ENCODE results near the gene ASPHD2. TPM values are rescaled to one million over a fixed set of nuclear protein-coding genes. Genes with fewer than 3 reads are reported as not detected.

ASPHD2 gene
- total and polyA plus RNA-seq, 2 donors: 2.1 to 2.9 TPM

- Histone ChIP-seq H3K27ac (ENCODE audit: low read depth in 1 of 2, low read length in 1 of 2) (no peak overlapping the region), H3K4me1 (ENCODE audit: control insufficient read depth in 2 of 2, insufficient read depth in 2 of 2, low read length in 2 of 2) (peaks cover 17 to 37% of the 10 kb centered on the region in 2 donors), H3K36me3 (ENCODE audit: control insufficient read depth in 2 of 2, insufficient read depth in 2 of 2, low read length in 1 of 2) (peaks cover 14 to 21% of the 10 kb centered on the region in 2 donors), H3K9me3 (ENCODE audit: control insufficient read depth in 2 of 2, insufficient read depth in 1 of 2, low read length in 1 of 2) (no peaks in the 10 kb centered on the region), H3K27me3 (ENCODE audit: control insufficient read depth in 2 of 2, insufficient read depth in 1 of 2, low read length in 1 of 2) (no peaks in the 10 kb centered on the region), H3K4me3 (ENCODE audit: low read length in 2 of 2) (no peak overlapping the region)
- no peak for DNase-seq (ENCODE audit: low read depth in 6 of 9, low spot score in 9 of 9)
- WGBS: 95% methylated on average over 4 of the region's 4 CpGs
Measured at GRCh38 chr22:26476705-26477340, 47.8 kb downstream of the ASPHD2 start.

- Histone ChIP-seq H3K27ac (ENCODE audit: low read depth in 1 of 2, low read length in 1 of 2) (peak overlapping the region in 1 of 2 donors; percentile 9), H3K9me3 (ENCODE audit: control insufficient read depth in 2 of 2, insufficient read depth in 1 of 2, low read length in 1 of 2) (no peaks in the 10 kb centered on the region), H3K36me3 (ENCODE audit: control insufficient read depth in 2 of 2, insufficient read depth in 2 of 2, low read length in 1 of 2) (peaks cover 9 to 16% of the 10 kb centered on the region in 2 donors), H3K4me3 (ENCODE audit: low read length in 2 of 2) (no peak overlapping the region), H3K27me3 (ENCODE audit: control insufficient read depth in 2 of 2, insufficient read depth in 1 of 2, low read length in 1 of 2) (no peaks in the 10 kb centered on the region), H3K4me1 (ENCODE audit: control insufficient read depth in 2 of 2, insufficient read depth in 2 of 2, low read length in 2 of 2) (peaks cover 22 to 42% of the 10 kb centered on the region in 2 donors)
- DNase-seq (ENCODE audit: low read depth in 6 of 9, low spot score in 9 of 9): no peak
- WGBS: 44% methylated on average over 4 of the region's 4 CpGs
Measured at GRCh38 chr22:26477341-26477731, 48.3 kb downstream of the ASPHD2 start.

- Histone ChIP-seq H3K9me3 (ENCODE audit: control insufficient read depth in 2 of 2, insufficient read depth in 1 of 2, low read length in 1 of 2) (no peaks in the 10 kb centered on the region), H3K4me3 (ENCODE audit: low read length in 2 of 2) (peak overlapping the region; percentile 31 to 33), H3K27ac (ENCODE audit: low read depth in 1 of 2, low read length in 1 of 2) (peak overlapping the region; percentile 78 to 92), H3K27me3 (ENCODE audit: control insufficient read depth in 2 of 2, insufficient read depth in 1 of 2, low read length in 1 of 2) (no peaks in the 10 kb centered on the region), H3K36me3 (ENCODE audit: control insufficient read depth in 2 of 2, insufficient read depth in 2 of 2, low read length in 1 of 2) (peaks cover 0 to 7% of the 10 kb centered on the region in 2 donors), H3K4me1 (ENCODE audit: control insufficient read depth in 2 of 2, insufficient read depth in 2 of 2, low read length in 2 of 2) (peaks cover 33 to 54% of the 10 kb centered on the region in 2 donors)
- WGBS: 17% methylated on average over 12 of the region's 12 CpGs
- peak in 4 of 9 donors; percentile 35 to 73 (median 44) for DNase-seq (ENCODE audit: low read depth in 6 of 9, low spot score in 9 of 9)
Measured at GRCh38 chr22:26479043-26479791, 50.2 kb downstream of the ASPHD2 start.

- Histone ChIP-seq H3K36me3 (ENCODE audit: control insufficient read depth in 2 of 2, insufficient read depth in 2 of 2, low read length in 1 of 2) (peaks cover 0 to 7% of the 10 kb centered on the region in 2 donors), H3K27ac (ENCODE audit: low read depth in 1 of 2, low read length in 1 of 2) (peak overlapping the region; percentile 78 to 92), H3K9me3 (ENCODE audit: control insufficient read depth in 2 of 2, insufficient read depth in 1 of 2, low read length in 1 of 2) (no peaks in the 10 kb centered on the region), H3K4me3 (ENCODE audit: low read length in 2 of 2) (peak overlapping the region; percentile 31 to 33), H3K27me3 (ENCODE audit: control insufficient read depth in 2 of 2, insufficient read depth in 1 of 2, low read length in 1 of 2) (no peaks in the 10 kb centered on the region), H3K4me1 (ENCODE audit: control insufficient read depth in 2 of 2, insufficient read depth in 2 of 2, low read length in 2 of 2) (peaks cover 37 to 58% of the 10 kb centered on the region in 2 donors)
- DNase-seq (ENCODE audit: low read depth in 6 of 9, low spot score in 9 of 9): peak in 1 of 9 donors; percentile 36
- 56% methylated on average over 12 of the region's 12 CpGs for WGBS
Measured at GRCh38 chr22:26479792-26480610, 50.9 kb downstream of the ASPHD2 start.

- Histone ChIP-seq H3K36me3 (ENCODE audit: control insufficient read depth in 2 of 2, insufficient read depth in 2 of 2, low read length in 1 of 2) (peaks cover 0 to 7% of the 10 kb centered on the region in 2 donors), H3K27me3 (ENCODE audit: control insufficient read depth in 2 of 2, insufficient read depth in 1 of 2, low read length in 1 of 2) (no peaks in the 10 kb centered on the region), H3K9me3 (ENCODE audit: control insufficient read depth in 2 of 2, insufficient read depth in 1 of 2, low read length in 1 of 2) (no peaks in the 10 kb centered on the region), H3K4me3 (ENCODE audit: low read length in 2 of 2) (peak overlapping the region in 1 of 2 donors; percentile 15), H3K27ac (ENCODE audit: low read depth in 1 of 2, low read length in 1 of 2) (peak overlapping the region in 1 of 2 donors; percentile 92), H3K4me1 (ENCODE audit: control insufficient read depth in 2 of 2, insufficient read depth in 2 of 2, low read length in 2 of 2) (peaks cover 37 to 58% of the 10 kb centered on the region in 2 donors)
- DNase-seq (ENCODE audit: low read depth in 6 of 9, low spot score in 9 of 9): no peak
- 79% methylated on average over 2 of the region's 2 CpGs for WGBS
Measured at GRCh38 chr22:26480611-26480932, 51.5 kb downstream of the ASPHD2 start.

- no peak for DNase-seq (ENCODE audit: low read depth in 6 of 9, low spot score in 9 of 9)
- 68% methylated on average over 6 of the region's 6 CpGs for WGBS
- Histone ChIP-seq H3K27ac (ENCODE audit: low read depth in 1 of 2, low read length in 1 of 2) (peak overlapping the region in 1 of 2 donors; percentile 92), H3K4me3 (ENCODE audit: low read length in 2 of 2) (peak overlapping the region in 1 of 2 donors; percentile 15), H3K27me3 (ENCODE audit: control insufficient read depth in 2 of 2, insufficient read depth in 1 of 2, low read length in 1 of 2) (no peaks in the 10 kb centered on the region), H3K9me3 (ENCODE audit: control insufficient read depth in 2 of 2, insufficient read depth in 1 of 2, low read length in 1 of 2) (no peaks in the 10 kb centered on the region), H3K36me3 (ENCODE audit: control insufficient read depth in 2 of 2, insufficient read depth in 2 of 2, low read length in 1 of 2) (peaks cover 0 to 5% of the 10 kb centered on the region in 2 donors), H3K4me1 (ENCODE audit: control insufficient read depth in 2 of 2, insufficient read depth in 2 of 2, low read length in 2 of 2) (peaks cover 37 to 58% of the 10 kb centered on the region in 2 donors)
Measured at GRCh38 chr22:26481112-26481693, 52.1 kb downstream of the ASPHD2 start.

- WGBS: 86% methylated on average over 4 of the region's 4 CpGs
- H3K9me3 ChIP-seq (ENCODE audit: control insufficient read depth in 2 of 2, insufficient read depth in 1 of 2, low read length in 1 of 2): no peaks in the 10 kb centered on the region
- peaks cover 37 to 58% of the 10 kb centered on the region in 2 donors for H3K4me1 ChIP-seq (ENCODE audit: control insufficient read depth in 2 of 2, insufficient read depth in 2 of 2, low read length in 2 of 2)
- H3K36me3 ChIP-seq (ENCODE audit: control insufficient read depth in 2 of 2, insufficient read depth in 2 of 2, low read length in 1 of 2): no peaks in the 10 kb centered on the region
- H3K27ac ChIP-seq (ENCODE audit: low read depth in 1 of 2, low read length in 1 of 2): peak overlapping the region in 1 of 2 donors; percentile 92
- no peaks in the 10 kb centered on the region for H3K27me3 ChIP-seq (ENCODE audit: control insufficient read depth in 2 of 2, insufficient read depth in 1 of 2, low read length in 1 of 2)
- H3K4me3 ChIP-seq (ENCODE audit: low read length in 2 of 2): peak overlapping the region; percentile 2 to 14
- peak in 1 of 9 donors; percentile 46 for DNase-seq (ENCODE audit: low read depth in 6 of 9, low spot score in 9 of 9)
Measured at GRCh38 chr22:26481694-26482093, 52.6 kb downstream of the ASPHD2 start.

GRCh38 chr22:26482161-26482560 is 53.1 kb downstream of the ASPHD2 start:
- H3K27me3 ChIP-seq (ENCODE audit: control insufficient read depth in 2 of 2, insufficient read depth in 1 of 2, low read length in 1 of 2): no peaks in the 10 kb centered on the region
- peak overlapping the region in 1 of 2 donors; percentile 92 for H3K27ac ChIP-seq (ENCODE audit: low read depth in 1 of 2, low read length in 1 of 2)
- peak overlapping the region; percentile 2 to 14 for H3K4me3 ChIP-seq (ENCODE audit: low read length in 2 of 2)
- 7% methylated on average over 5 of the region's 5 CpGs for WGBS
- peak in 4 of 9 donors; percentile 15 to 58 (median 34) for DNase-seq (ENCODE audit: low read depth in 6 of 9, low spot score in 9 of 9)
- H3K36me3 ChIP-seq (ENCODE audit: control insufficient read depth in 2 of 2, insufficient read depth in 2 of 2, low read length in 1 of 2): no peaks in the 10 kb centered on the region
- peaks cover 37 to 55% of the 10 kb centered on the region in 2 donors for H3K4me1 ChIP-seq (ENCODE audit: control insufficient read depth in 2 of 2, insufficient read depth in 2 of 2, low read length in 2 of 2)
- H3K9me3 ChIP-seq (ENCODE audit: control insufficient read depth in 2 of 2, insufficient read depth in 1 of 2, low read length in 1 of 2): no peaks in the 10 kb centered on the region
